Mesothelial cell of epicardium (in vitro differentiated cells): Measurements from ENCODE around the gene ABHD12B. TPM values are rescaled to one million over a fixed set of nuclear protein-coding genes. Genes with fewer than 3 reads are reported as not detected.

ENCODE experiments used
- DNase-seq, 2 experiments: peaks; one replicate each; pipeline ENCODE4 v3.0.0; 2021; ENCODE audit warnings: low spot score in 2 of 2; ENCODE audit not compliant: unreplicated experiment in 2 of 2
- H3K27ac Mint-ChIP-seq: 2 replicates; pipeline ENCODE4 v1.8.0; 2021; ENCODE audit warnings: mixed read lengths
- H3K27me3 Mint-ChIP-seq: 2 replicates; pipeline ENCODE4 v1.8.0; 2021; ENCODE audit warnings: low read depth, mixed read lengths
- H3K36me3 Mint-ChIP-seq: 2 replicates; pipeline ENCODE4 v1.8.0; 2021; ENCODE audit warnings: mixed read lengths
- H3K4me1 Mint-ChIP-seq: 2 replicates; pipeline ENCODE4 v1.8.0; 2021; ENCODE audit warnings: mixed read lengths
- H3K4me3 Mint-ChIP-seq: 2 replicates; pipeline ENCODE4 v1.8.0; 2021; ENCODE audit warnings: mild to moderate bottlenecking, moderate library complexity, mixed read lengths
- H3K9me3 Mint-ChIP-seq: 2 replicates; pipeline ENCODE4 v1.8.0; 2021; ENCODE audit warnings: mixed read lengths
- CTCF ChIP-seq: fragments of 200-600 bp; sonication (generic); IDR thresholded peaks from one replicate; pipeline ENCODE4 v1.5.0; 2021; ENCODE audit warnings: antibody characterized with exemption; ENCODE audit not compliant: unreplicated experiment
- total RNA-seq: library from RNA; stranded (reverse); gene quantifications from 3 replicates; pipeline ENCODE4 v1.2.1, GENCODE V29; 2021

ABHD12B gene
- total RNA-seq, 1 donor from 2014 or later = 0.16 TPM

GRCh38 chr14:50871228-50871627, 625 bp upstream of the ABHD12B start:
- peaks cover 4% of the 10 kb centered on the region for H3K9me3 Mint-ChIP-seq
- H3K27ac Mint-ChIP-seq = no peak overlapping the region
- peaks cover 6% of the 10 kb centered on the region for H3K4me1 Mint-ChIP-seq
- H3K27me3 Mint-ChIP-seq = peaks cover 63% of the 10 kb centered on the region
- peaks cover 4% of the 10 kb centered on the region for H3K36me3 Mint-ChIP-seq
- DNase-seq = no peak
- H3K4me3 Mint-ChIP-seq = peak overlapping the region; percentile 37
- no peak for TF ChIP-seq CTCF

- no peak for TF ChIP-seq CTCF
Measured at GRCh38 chr14:50874757-50875156, 2.9 kb downstream of the ABHD12B start.

GRCh38 chr14:50875359-50876070, 3.7 kb downstream of the ABHD12B start:
- no peak overlapping the region for H3K4me3 Mint-ChIP-seq
- peaks cover 6% of the 10 kb centered on the region for H3K4me1 Mint-ChIP-seq
- H3K27ac Mint-ChIP-seq = no peak overlapping the region
- no peaks in the 10 kb centered on the region for H3K9me3 Mint-ChIP-seq
- peaks cover 4% of the 10 kb centered on the region for H3K36me3 Mint-ChIP-seq
- no peak for DNase-seq
- no peak for TF ChIP-seq CTCF
- peaks cover 59% of the 10 kb centered on the region for H3K27me3 Mint-ChIP-seq

More at GRCh38 chr14:50874757-50875156, 2.9 kb downstream of the ABHD12B start:
- H3K4me3 Mint-ChIP-seq = no peak overlapping the region
- no peaks in the 10 kb centered on the region for H3K9me3 Mint-ChIP-seq
- no peak overlapping the region for H3K27ac Mint-ChIP-seq
- DNase-seq = no peak
- peaks cover 4% of the 10 kb centered on the region for H3K36me3 Mint-ChIP-seq
- H3K4me1 Mint-ChIP-seq = peaks cover 6% of the 10 kb centered on the region
- peaks cover 64% of the 10 kb centered on the region for H3K27me3 Mint-ChIP-seq

- Mint-ChIP-seq H3K27ac (no peak overlapping the region), H3K36me3 (no peaks in the 10 kb centered on the region), H3K9me3 (no peaks in the 10 kb centered on the region), H3K4me1 (no peaks in the 10 kb centered on the region), H3K4me3 (no peak overlapping the region), H3K27me3 (peaks cover 18% of the 10 kb centered on the region)
- no peak for TF ChIP-seq CTCF
- no peak for DNase-seq
Measured at GRCh38 chr14:50882932-50883826, 11.3 kb downstream of the ABHD12B start.

- Mint-ChIP-seq H3K9me3 (no peaks in the 10 kb centered on the region), H3K4me3 (no peak overlapping the region), H3K27ac (no peak overlapping the region), H3K4me1 (no peaks in the 10 kb centered on the region), H3K36me3 (no peaks in the 10 kb centered on the region), H3K27me3 (peaks cover 18% of the 10 kb centered on the region)
- no peak for DNase-seq
- TF ChIP-seq CTCF = no peak
Measured at GRCh38 chr14:50883827-50884197, 12.0 kb downstream of the ABHD12B start.
